ENCODE results near the gene CD93. TPM values are rescaled to one million over a fixed set of nuclear protein-coding genes. Genes with fewer than 3 reads are reported as not detected.

CD93 gene
- total and polyA plus RNA-seq, 2 donors (not counting 1 experiment from before 2014, with no cell fraction given) = 0.01 TPM; not detected in 1

DNA sequence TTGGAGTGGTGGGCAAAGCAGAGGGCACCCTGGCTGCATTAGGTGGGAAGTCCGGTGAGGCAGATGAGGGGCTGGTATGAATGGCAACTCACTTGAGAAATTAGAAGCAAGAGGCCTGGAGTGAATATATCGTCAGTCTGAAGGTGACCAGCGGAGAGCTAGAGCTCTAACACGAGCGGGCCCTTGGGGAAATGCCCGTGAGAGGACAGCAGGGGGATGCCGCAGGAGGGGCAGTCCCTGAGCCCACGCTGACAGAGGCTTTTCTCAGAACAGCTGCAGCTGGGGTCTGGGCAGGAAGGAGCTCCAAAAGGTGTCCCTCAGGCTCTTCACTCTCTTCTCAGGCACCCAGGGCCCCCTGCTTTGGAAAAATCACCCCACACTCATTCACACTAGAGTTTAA, 32.0 kb upstream of the CD93 start:
- no peak overlapping the region for H3K9ac ChIP-seq (ENCODE audit: insufficient read depth, low read length)
- H3K27me3 ChIP-seq (ENCODE audit: control insufficient read depth, insufficient read depth, low read length) = no peaks in the 10 kb centered on the region
- no peak for DNase-seq (ENCODE audit: low read depth in 2 of 2)
- no peaks in the 10 kb centered on the region for H4K20me1 ChIP-seq (ENCODE audit: control insufficient read depth, extremely low read depth, insufficient read depth, low read length)
- no peak for TF ChIP-seq EZH2 (IDR thresholded peaks at IDR 0.05; ENCODE audit: low read length, missing control alignments)
- TF ChIP-seq, protein P1, sequence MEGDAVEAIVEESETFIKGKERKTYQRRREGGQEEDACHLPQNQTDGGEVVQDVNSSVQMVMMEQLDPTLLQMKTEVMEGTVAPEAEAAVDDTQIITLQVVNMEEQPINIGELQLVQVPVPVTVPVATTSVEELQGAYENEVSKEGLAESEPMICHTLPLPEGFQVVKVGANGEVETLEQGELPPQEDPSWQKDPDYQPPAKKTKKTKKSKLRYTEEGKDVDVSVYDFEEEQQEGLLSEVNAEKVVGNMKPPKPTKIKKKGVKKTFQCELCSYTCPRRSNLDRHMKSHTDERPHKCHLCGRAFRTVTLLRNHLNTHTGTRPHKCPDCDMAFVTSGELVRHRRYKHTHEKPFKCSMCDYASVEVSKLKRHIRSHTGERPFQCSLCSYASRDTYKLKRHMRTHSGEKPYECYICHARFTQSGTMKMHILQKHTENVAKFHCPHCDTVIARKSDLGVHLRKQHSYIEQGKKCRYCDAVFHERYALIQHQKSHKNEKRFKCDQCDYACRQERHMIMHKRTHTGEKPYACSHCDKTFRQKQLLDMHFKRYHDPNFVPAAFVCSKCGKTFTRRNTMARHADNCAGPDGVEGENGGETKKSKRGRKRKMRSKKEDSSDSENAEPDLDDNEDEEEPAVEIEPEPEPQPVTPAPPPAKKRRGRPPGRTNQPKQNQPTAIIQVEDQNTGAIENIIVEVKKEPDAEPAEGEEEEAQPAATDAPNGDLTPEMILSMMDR (conservative IDR thresholded peaks at IDR 0.05 in 1 of 2, IDR thresholded peaks at IDR 0.05 in 1 of 2; ENCODE audit: low read depth in 1 of 2, low read length in 2 of 2) = no peak
- H3K4me2 ChIP-seq (ENCODE audit: extremely low read depth, insufficient read depth, low read length) = no peak overlapping the region
- H3K27ac ChIP-seq (ENCODE audit: insufficient read depth, low read length) = no peak overlapping the region
- H3K4me3 ChIP-seq (replicated peaks in 1 of 4; ENCODE audit: control extremely low read depth in 1 of 4, insufficient read depth in 1 of 4, low read depth in 3 of 4, low read length in 4 of 4) = no peak overlapping the region
- no peaks in the 10 kb centered on the region for H3K9me3 ChIP-seq (ENCODE audit: control insufficient read depth, insufficient read depth, low read depth, low read length)
- no peak overlapping the region for H2AFZ ChIP-seq (ENCODE audit: low read length)
- H3K36me3 ChIP-seq (ENCODE audit: control insufficient read depth, insufficient read depth, low read length) = no peaks in the 10 kb centered on the region
- no peaks in the 10 kb centered on the region for H3K79me2 ChIP-seq (ENCODE audit: control insufficient read depth, insufficient read depth, low read length)
- H3K4me1 ChIP-seq (ENCODE audit: control insufficient read depth, extremely low read depth, insufficient read depth, low read length) = peaks cover 5% of the 10 kb centered on the region

DNA sequence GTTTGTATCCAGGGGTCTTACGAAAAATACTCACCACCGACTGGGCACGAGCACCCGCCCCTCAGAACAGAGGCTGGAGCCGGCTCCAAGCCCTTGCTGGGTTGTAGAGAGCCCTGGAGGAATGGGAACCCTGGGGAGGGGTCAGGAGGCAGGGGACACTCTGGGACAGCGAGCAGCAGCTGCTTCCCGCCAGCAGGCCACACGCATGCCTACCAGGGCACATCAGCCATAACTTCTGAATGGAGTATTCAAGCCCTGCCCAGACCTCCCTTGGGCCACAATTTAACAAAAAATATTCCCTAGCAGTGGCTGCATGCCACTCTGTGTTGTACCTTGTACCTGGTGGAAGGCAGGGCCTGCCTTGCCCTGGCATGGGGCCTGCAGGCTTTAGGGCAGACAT, 31.6 kb upstream of the CD93 start:
- no peaks in the 10 kb centered on the region for H3K79me2 ChIP-seq (ENCODE audit: control insufficient read depth, insufficient read depth, low read length)
- H3K36me3 ChIP-seq (ENCODE audit: control insufficient read depth, insufficient read depth, low read length) = no peaks in the 10 kb centered on the region
- H3K4me1 ChIP-seq (ENCODE audit: control insufficient read depth, extremely low read depth, insufficient read depth, low read length) = peaks cover 5% of the 10 kb centered on the region
- no peak overlapping the region for H3K9ac ChIP-seq (ENCODE audit: insufficient read depth, low read length)
- TF ChIP-seq, protein P1 (conservative IDR thresholded peaks at IDR 0.05 in 1 of 2, IDR thresholded peaks at IDR 0.05 in 1 of 2; ENCODE audit: low read depth in 1 of 2, low read length in 2 of 2) = no peak
- TF ChIP-seq EZH2 (IDR thresholded peaks at IDR 0.05; ENCODE audit: low read length, missing control alignments) = no peak
- no peaks in the 10 kb centered on the region for H3K27me3 ChIP-seq (ENCODE audit: control insufficient read depth, insufficient read depth, low read length)
- DNase-seq (ENCODE audit: low read depth in 2 of 2) = no peak
- H3K4me2 ChIP-seq (ENCODE audit: extremely low read depth, insufficient read depth, low read length) = no peak overlapping the region
- no peak overlapping the region for H3K27ac ChIP-seq (ENCODE audit: insufficient read depth, low read length)
- no peaks in the 10 kb centered on the region for H3K9me3 ChIP-seq (ENCODE audit: control insufficient read depth, insufficient read depth, low read depth, low read length)
- H2AFZ ChIP-seq (ENCODE audit: low read length) = no peak overlapping the region
- no peaks in the 10 kb centered on the region for H4K20me1 ChIP-seq (ENCODE audit: control insufficient read depth, extremely low read depth, insufficient read depth, low read length)
- no peak overlapping the region for H3K4me3 ChIP-seq (replicated peaks in 1 of 4; ENCODE audit: control extremely low read depth in 1 of 4, insufficient read depth in 1 of 4, low read depth in 3 of 4, low read length in 4 of 4)

DNA sequence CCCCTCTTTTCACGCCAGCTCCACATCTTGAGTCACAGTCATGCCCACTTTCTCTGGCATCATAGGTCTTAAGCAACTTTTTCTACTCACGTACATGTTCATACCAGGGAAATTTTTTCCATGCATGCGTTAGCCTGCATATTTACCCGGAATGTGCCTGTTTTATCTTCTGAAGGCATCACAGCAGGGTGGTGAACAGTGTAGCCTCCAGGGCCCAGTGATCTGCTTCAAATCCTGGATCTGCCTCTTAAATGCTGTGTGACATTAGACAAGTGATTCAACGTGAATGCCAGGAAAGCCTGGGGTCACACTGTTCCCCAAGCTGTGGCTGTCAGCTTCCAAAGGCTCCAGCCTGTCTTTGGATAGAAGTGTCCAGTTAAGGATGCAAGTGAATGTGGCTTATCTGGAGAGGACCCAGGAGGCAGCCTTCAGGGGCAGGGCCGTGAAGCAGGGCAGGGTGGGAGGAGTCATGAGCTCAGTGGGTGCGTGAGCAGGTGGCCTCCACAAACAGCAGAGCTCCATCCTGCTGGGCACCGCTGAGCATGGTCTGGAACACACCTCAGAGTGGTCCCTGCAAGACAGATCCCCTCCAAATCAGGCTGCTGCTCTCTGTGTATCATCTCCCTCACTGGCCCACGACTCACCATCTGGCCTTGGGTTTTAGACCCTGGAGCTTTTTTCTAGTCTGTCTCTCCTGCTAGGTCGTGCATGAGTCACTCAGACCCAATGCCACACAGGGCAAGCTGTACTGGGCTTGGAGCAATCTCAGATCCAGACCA, 30.4 kb upstream of the CD93 start:
- Histone ChIP-seq H3K4me2 (ENCODE audit: extremely low read depth, insufficient read depth, low read length) (no peak overlapping the region), H3K9ac (ENCODE audit: insufficient read depth, low read length) (no peak overlapping the region), H3K27me3 (ENCODE audit: control insufficient read depth, insufficient read depth, low read length) (no peaks in the 10 kb centered on the region), H3K4me1 (ENCODE audit: control insufficient read depth, extremely low read depth, insufficient read depth, low read length) (peaks cover 5% of the 10 kb centered on the region), H4K20me1 (ENCODE audit: control insufficient read depth, extremely low read depth, insufficient read depth, low read length) (no peaks in the 10 kb centered on the region), H3K27ac (ENCODE audit: insufficient read depth, low read length) (no peak overlapping the region), H3K79me2 (ENCODE audit: control insufficient read depth, insufficient read depth, low read length) (no peaks in the 10 kb centered on the region), H3K9me3 (ENCODE audit: control insufficient read depth, insufficient read depth, low read depth, low read length) (no peaks in the 10 kb centered on the region), H2AFZ (ENCODE audit: low read length) (no peak overlapping the region), H3K4me3 (replicated peaks in 1 of 4; ENCODE audit: control extremely low read depth in 1 of 4, insufficient read depth in 1 of 4, low read depth in 3 of 4, low read length in 4 of 4) (no peak overlapping the region), H3K36me3 (ENCODE audit: control insufficient read depth, insufficient read depth, low read length) (no peaks in the 10 kb centered on the region)
- TF ChIP-seq EZH2 (IDR thresholded peaks at IDR 0.05; ENCODE audit: low read length, missing control alignments) = no peak
- TF ChIP-seq, protein P1 (conservative IDR thresholded peaks at IDR 0.05 in 1 of 2, IDR thresholded peaks at IDR 0.05 in 1 of 2; ENCODE audit: low read depth in 1 of 2, low read length in 2 of 2) = no peak
- peak; percentile 7 to 28 for DNase-seq (ENCODE audit: low read depth in 2 of 2)
